IMR-90 (cell line): Measurements from ENCODE around the gene SLC25A46. TPM values are rescaled to one million over a fixed set of nuclear protein-coding genes. Genes with fewer than 3 reads are reported as not detected.

Experiments used
- ATAC-seq: fragments of 200-7000 bp; cut with Tn5 transposase; 2 replicates; pipeline ENCODE4 v1.9.1; 2020; ENCODE audit warnings: low read depth, mild to moderate bottlenecking, moderate library complexity
- BruUV-seq: library from RNA; stranded (reverse); fragments of 400-500 nt; replicated peaks from 2 replicates; lab custom pipeline; 2021; lab: Mats Ljungman, UMichigan
- CTCF ChIA-PET: fragments of 300-600 bp; formaldehyde crosslinking; extraction: SDS; loops from one replicate; lab custom pipeline; 2021; ENCODE audit warnings: antibody characterized with exemption; lab: Yijun Ruan, JAX
- POLR2A ChIA-PET: fragments of 300-600 bp; sonication (Branson Sonifier 250); formaldehyde crosslinking; loops from one replicate; lab custom pipeline; 2022; ENCODE audit warnings: antibody characterized with exemption; ENCODE audit not compliant: unreplicated experiment; lab: Charles Lee
- DNase-seq: peaks from one replicate; pipeline ENCODE4 v3.0.0; 2013
- H2AFZ ChIP-seq: replicated peaks from 2 replicates; pipeline ENCODE3; 2013; ENCODE audit warnings: low read length, mild to moderate bottlenecking; ENCODE audit not compliant: poor library complexity
- H2AK5ac ChIP-seq: 2 replicates; pipeline ENCODE4 v1.6.1; 2013; ENCODE audit warnings: low read depth, low read length, inconsistent platforms
- H2AK9ac ChIP-seq: replicated peaks from 2 replicates; pipeline ENCODE3; 2013; ENCODE audit warnings: mild to moderate bottlenecking, low read depth, low read length, moderate library complexity; ENCODE audit not compliant: poor library complexity
- H2BK120ac ChIP-seq: 2 replicates; pipeline ENCODE4 v1.6.1; 2013; ENCODE audit warnings: low read depth, low read length, inconsistent platforms
- H2BK15ac ChIP-seq: 3 replicates; pipeline ENCODE4 v1.6.1; 2013; ENCODE audit warnings: low read depth, low read length, inconsistent platforms
- H2BK20ac ChIP-seq: 2 replicates; pipeline ENCODE4 v1.6.1; 2013; ENCODE audit warnings: low read depth, mild to moderate bottlenecking, inconsistent platforms, low read length, moderate library complexity
- H2BK5ac ChIP-seq: 2 replicates; pipeline ENCODE4 v1.6.1; 2013; ENCODE audit warnings: mild to moderate bottlenecking, low read depth, low read length, inconsistent platforms; ENCODE audit not compliant: poor library complexity, severe bottlenecking
- H3K14ac ChIP-seq: replicated peaks from 2 replicates; pipeline ENCODE4 v1.6.1; 2013; ENCODE audit warnings: low read depth, low read length, inconsistent platforms
- H3K18ac ChIP-seq: 2 replicates; pipeline ENCODE4 v1.6.1; 2013; ENCODE audit warnings: low read depth, low read length, control low read depth
- H3K23ac ChIP-seq: 2 replicates; pipeline ENCODE4 v1.6.1; 2013; ENCODE audit warnings: low read depth, low read length, inconsistent platforms
- H3K27ac ChIP-seq: 2 replicates; pipeline ENCODE4 v1.5.1; 2013; ENCODE audit warnings: mild to moderate bottlenecking, control low read depth, low read length; ENCODE audit not compliant: insufficient read depth
- H3K27me3 ChIP-seq: 2 replicates; pipeline ENCODE4 v1.6.1; 2013; ENCODE audit warnings: low read length; ENCODE audit not compliant: control insufficient read depth, insufficient read depth
- H3K36me3 ChIP-seq: 2 replicates; pipeline ENCODE4 v1.6.1; 2013; ENCODE audit warnings: low read length, mixed read lengths; ENCODE audit not compliant: control insufficient read depth, insufficient read depth
- H3K4ac ChIP-seq: 2 replicates; pipeline ENCODE4 v1.6.1; 2013; ENCODE audit warnings: low read depth, low read length, inconsistent platforms
- H3K4me1 ChIP-seq: 2 replicates; pipeline ENCODE4 v1.6.1; 2013; ENCODE audit warnings: low read length, mixed read lengths; ENCODE audit not compliant: control insufficient read depth, insufficient read depth
- H3K4me2 ChIP-seq: 2 replicates; pipeline ENCODE4 v1.6.1; 2013; ENCODE audit warnings: low read depth, mild to moderate bottlenecking, control low read depth, low read length, moderate library complexity
- H3K4me3 ChIP-seq: 2 replicates; pipeline ENCODE4 v1.5.1; 2013; ENCODE audit warnings: low read depth, mild to moderate bottlenecking, control low read depth, low read length, moderate library complexity; ENCODE audit not compliant: insufficient read depth
- H3K56ac ChIP-seq: 2 replicates; pipeline ENCODE4 v1.6.1; 2013; ENCODE audit warnings: low read length, inconsistent platforms; ENCODE audit not compliant: insufficient read depth; ENCODE audit errors: extremely low read depth
- H3K79me1 ChIP-seq, 2 experiments: 2 replicates each; pipeline ENCODE4 v1.6.1; 2013; ENCODE audit warnings: low read length in 2 of 2, inconsistent platforms in 1 of 2, low read depth in 1 of 2
- H3K9ac ChIP-seq: 2 replicates; pipeline ENCODE4 v1.6.1; 2013; ENCODE audit warnings: low read depth, low read length, control low read depth
- H3K9me1 ChIP-seq: 2 replicates; pipeline ENCODE4 v1.6.1; 2013; ENCODE audit warnings: low read length, inconsistent platforms; ENCODE audit not compliant: insufficient read depth
- H3K9me3 ChIP-seq: 2 replicates; pipeline ENCODE4 v1.6.1; 2013; ENCODE audit warnings: low read length; ENCODE audit not compliant: control insufficient read depth, insufficient read depth
- H4K20me1 ChIP-seq: 2 replicates; pipeline ENCODE4 v1.6.1; 2013; ENCODE audit warnings: low read length, inconsistent platforms; ENCODE audit not compliant: insufficient read depth
- H4K5ac ChIP-seq: 2 replicates; pipeline ENCODE4 v1.6.1; 2013; ENCODE audit warnings: mild to moderate bottlenecking, low read depth, low read length, control low read depth
- H4K8ac ChIP-seq, 2 experiments: 2 replicates each; pipeline ENCODE4 v1.6.1; 2013; ENCODE audit warnings: low read depth in 2 of 2, low read length in 2 of 2, control low read depth in 1 of 2, inconsistent platforms in 1 of 2
- H4K91ac ChIP-seq: 2 replicates; pipeline ENCODE4 v1.6.1; 2013; ENCODE audit warnings: low read depth, low read length, inconsistent platforms; ENCODE audit not compliant: insufficient read depth
- MAFK ChIP-seq: IDR thresholded peaks from 2 replicates; pipeline ENCODE4 v1.6.1; 2012; ENCODE audit warnings: low read depth, low read length, improper control_type of control experiment
- RAD21 ChIP-seq: IDR thresholded peaks from 2 replicates; pipeline ENCODE4 v1.6.1; 2012; ENCODE audit warnings: low read length, improper control_type of control experiment
- WGBS, 2 experiments: methylation state at CpG; one replicate each; pipeline versions ENCODE4 v1.1.5 to v1.1.7; 2013; ENCODE audit warnings: missing lambda C conversion rate in 2 of 2; ENCODE audit not compliant: insufficient read length in 1 of 2; ENCODE audit errors: extremely low coverage in 2 of 2; 5-methylcytosine and 5-hydroxymethylcytosine counted together
- dilution Hi-C: fragments of 300-500 bp; cut with HindIII; formaldehyde crosslinking; loops from one replicate; pipeline ENCODE4 v1.14.3; 2018; ENCODE audit warnings: low sequenced_read_pairs; ENCODE audit not compliant: unreplicated experiment
- in situ Hi-C: fragments of 300-500 bp; cut with MboI; formaldehyde crosslinking; loops from 3 replicates; pipeline ENCODE4 v1.14.3; 2019; ENCODE audit warnings: low sequenced_read_pairs, inconsistent platforms, mixed read lengths
- intact Hi-C: fragments of 100-400 bp; cut with micrococcal nuclease; formaldehyde crosslinking; loops from 2 replicates; pipeline ENCODE4 v1.10.0; 2022
- polyA plus RNA-seq, 3 experiments: library from polyadenylated mRNA; depleted of rRNA; stranded (reverse); fragments of >200 nt; gene quantifications; 2 replicates each; pipeline ENCODE4 v1.2.3, GENCODE V29; 2012; ENCODE audit warnings: low replicate concordance in 1 of 3
- total RNA-seq: library from RNA; depleted of rRNA; stranded (reverse); fragments of >200 nt; gene quantifications from 2 replicates; pipeline ENCODE4 v1.2.3, GENCODE V29; 2012

SLC25A46 gene
- total and polyA plus RNA-seq, 2 of the 4 experiments (the other 2 are of a cell fraction), result 25.1 to 67.9 TPM

GRCh38 chr5:110803467-110804326 is 64.9 kb downstream of the SLC25A46 start:
- H3K9me3 ChIP-seq, result peaks cover 6% of the 10 kb centered on the region
- no peak overlapping the region for H3K23ac ChIP-seq
- no peaks in the 10 kb centered on the region for H3K9me1 ChIP-seq
- H2AK9ac ChIP-seq, result no peak overlapping the region
- no peaks in the 10 kb centered on the region for H4K20me1 ChIP-seq
- H4K8ac ChIP-seq, result no peak overlapping the region
- no peak overlapping the region for H2BK120ac ChIP-seq
- H3K18ac ChIP-seq, result no peak overlapping the region
- no peaks in the 10 kb centered on the region for H3K79me1 ChIP-seq
- 83% methylated on average over 1 of the region's 1 CpG; no CpG with 5 or more reads in 1 of the 2 experiments for WGBS, 2 experiments
- H3K36me3 ChIP-seq, result no peaks in the 10 kb centered on the region
- POLR2A ChIA-PET, result no interaction called here
- H2BK15ac ChIP-seq, result no peak overlapping the region
- no peak overlapping the region for H3K9ac ChIP-seq
- no peak for TF ChIP-seq RAD21
- peak; percentile 83 for TF ChIP-seq MAFK
- no TSS peak for BruUV-seq
- H3K56ac ChIP-seq, result no peak overlapping the region
- no peak overlapping the region for H4K5ac ChIP-seq
- H3K4me3 ChIP-seq, result no peak overlapping the region
- H2AFZ ChIP-seq, result no peak overlapping the region
- no peak overlapping the region for H2AK5ac ChIP-seq
- DNase-seq (no peak), ATAC-seq (no peak)
- no peaks in the 10 kb centered on the region for H3K4me1 ChIP-seq
- H3K4ac ChIP-seq, result no peak overlapping the region
- in situ Hi-C loops, result no loop called here
- H3K14ac ChIP-seq, result no peak overlapping the region
- dilution Hi-C loops, result no loop called here
- H4K91ac ChIP-seq, result no peak overlapping the region
- H2BK20ac ChIP-seq, result no peak overlapping the region
- CTCF ChIA-PET, result no interaction called here
- no peaks in the 10 kb centered on the region for H3K27me3 ChIP-seq
- intact Hi-C loops, result no loop called here
- H2BK5ac ChIP-seq, result no peak overlapping the region
- H3K27ac ChIP-seq, result no peak overlapping the region
- no peak overlapping the region for H3K4me2 ChIP-seq
